ENCODE results near the gene CYP2U1.

DNA sequence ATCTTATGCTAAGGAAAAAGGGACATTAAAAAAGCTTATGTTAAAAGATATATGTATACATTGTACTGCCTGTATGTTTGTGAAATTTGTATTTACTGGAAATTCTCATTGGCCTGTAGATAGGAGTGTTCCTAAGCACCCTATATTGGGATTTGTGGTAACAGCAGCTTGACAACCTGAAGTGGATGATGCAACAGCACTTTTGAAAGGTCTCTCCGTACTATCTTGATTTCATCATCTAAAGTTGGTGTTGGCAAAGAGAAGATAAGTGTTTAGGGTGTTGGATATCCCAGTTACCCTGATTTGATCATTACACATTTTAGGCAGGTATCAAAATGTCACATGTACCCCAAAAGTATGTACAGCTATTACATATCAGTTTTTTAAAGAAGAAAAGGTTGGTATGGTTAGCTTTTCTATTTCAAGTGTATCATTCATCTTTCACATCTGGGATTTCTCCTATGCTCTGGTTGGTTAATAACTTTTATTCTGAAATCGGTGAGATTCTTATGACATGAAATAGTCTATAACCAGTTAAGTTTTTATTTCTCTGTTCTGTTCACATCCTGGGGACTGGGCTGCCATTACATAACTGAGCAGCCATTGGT is 68.7 kb downstream of the CYP2U1 start:
- TF ChIP-seq POLR2AphosphoS5 (IDR thresholded peaks at IDR 0.05; ENCODE audit: low read depth, low read length) (no peak), TAF1 (IDR thresholded peaks at IDR 0.05; ENCODE audit: borderline replicate concordance, insufficient read depth, low read length) (no peak)
